ENCODE results near the gene IL1B.
"Not testable (repeated sequence)": the region's sequence is repeated elsewhere in the genome, so short reads cannot be mapped to it uniquely, and the experiment has no call there.

The IL1B gene

GRCh38 chr2:112849956-112850355 lies 13.4 kb upstream of the IL1B start:
- DNase-seq (ENCODE audit: low spot score): no peak

- no peak for DNase-seq (ENCODE audit: low spot score)
Observed at GRCh38 chr2:112848833-112849232, 12.3 kb upstream of the IL1B start.

- no peak for DNase-seq (ENCODE audit: low spot score)
Observed at GRCh38 chr2:112846031-112846430, 9.5 kb upstream of the IL1B start.

- DNase-seq (ENCODE audit: low spot score): no peak
Observed at GRCh38 chr2:112843836-112844235, 7.3 kb upstream of the IL1B start.

- DNase-seq (ENCODE audit: low spot score): no peak
Observed at GRCh38 chr2:112843288-112843687, 6.7 kb upstream of the IL1B start.

GRCh38 chr2:112841295-112842044 lies 4.9 kb upstream of the IL1B start:
- no peak for DNase-seq (ENCODE audit: low spot score)

GRCh38 chr2:112840068-112840445 lies 3.5 kb upstream of the IL1B start:
- DNase-seq (ENCODE audit: low spot score): no peak

- DNase-seq (ENCODE audit: low spot score): no peak
Observed at GRCh38 chr2:112839407-112840067, 3.0 kb upstream of the IL1B start.

GRCh38 chr2:112836163-112836560 lies 417 bp downstream of the IL1B start:
- no peak for DNase-seq (ENCODE audit: low spot score)

- no peak for DNase-seq (ENCODE audit: low spot score)
Observed at GRCh38 chr2:112835536-112836162, 930 bp downstream of the IL1B start.

- no peak for DNase-seq (ENCODE audit: low spot score)
Observed at GRCh38 chr2:112835061-112835501, 1.5 kb downstream of the IL1B start.

GRCh38 chr2:112834396-112835037 lies 2.1 kb downstream of the IL1B start:
- no peak for DNase-seq (ENCODE audit: low spot score)

GRCh38 chr2:112833976-112834375 lies 2.6 kb downstream of the IL1B start:
- no peak for DNase-seq (ENCODE audit: low spot score)

- DNase-seq (ENCODE audit: low spot score): not testable (repeated sequence)
Observed at GRCh38 chr2:112833639-112833931, 3.0 kb downstream of the IL1B start.

GRCh38 chr2:112832841-112833638 lies 3.5 kb downstream of the IL1B start:
- DNase-seq (ENCODE audit: low spot score): no peak

- no peak for DNase-seq (ENCODE audit: low spot score)
Observed at GRCh38 chr2:112831946-112832840, 4.4 kb downstream of the IL1B start.

- DNase-seq (ENCODE audit: low spot score): no peak
Observed at GRCh38 chr2:112831513-112831845, 5.1 kb downstream of the IL1B start.

GRCh38 chr2:112830682-112831512 lies 5.7 kb downstream of the IL1B start:
- no peak for DNase-seq (ENCODE audit: low spot score)

- no peak for DNase-seq (ENCODE audit: low spot score)
Observed at GRCh38 chr2:112829961-112830681, 6.5 kb downstream of the IL1B start.
